Medulla oblongata (tissue), 1 donor: ENCODE results near the gene HTR5A.

ENCODE experiments used
- DNase-seq: peaks from one replicate; pipeline ENCODE4 v3.0.0-alpha.2; 2015; ENCODE audit errors: extremely low spot score

Gene HTR5A

DNA sequence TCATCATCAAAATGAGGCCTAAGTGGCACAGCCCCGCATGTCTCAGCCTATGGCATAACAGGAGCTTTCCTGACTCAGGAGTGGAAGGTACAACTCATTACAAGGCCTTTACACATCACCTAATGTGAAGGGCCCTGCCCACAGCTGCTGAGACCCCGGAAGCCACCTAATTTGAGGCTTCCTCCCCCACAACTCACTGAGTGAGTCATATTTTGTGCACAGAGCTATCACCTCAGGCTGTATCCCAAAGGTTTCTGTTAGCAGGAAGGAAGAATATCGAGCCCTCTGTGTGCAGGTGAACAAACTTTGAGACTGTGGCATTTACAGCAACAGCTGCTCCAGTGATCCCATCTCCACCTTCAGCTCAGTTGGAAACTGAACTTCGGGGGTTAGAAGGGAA, 20.6 kb downstream of the HTR5A start:
- no peak for DNase-seq

DNA sequence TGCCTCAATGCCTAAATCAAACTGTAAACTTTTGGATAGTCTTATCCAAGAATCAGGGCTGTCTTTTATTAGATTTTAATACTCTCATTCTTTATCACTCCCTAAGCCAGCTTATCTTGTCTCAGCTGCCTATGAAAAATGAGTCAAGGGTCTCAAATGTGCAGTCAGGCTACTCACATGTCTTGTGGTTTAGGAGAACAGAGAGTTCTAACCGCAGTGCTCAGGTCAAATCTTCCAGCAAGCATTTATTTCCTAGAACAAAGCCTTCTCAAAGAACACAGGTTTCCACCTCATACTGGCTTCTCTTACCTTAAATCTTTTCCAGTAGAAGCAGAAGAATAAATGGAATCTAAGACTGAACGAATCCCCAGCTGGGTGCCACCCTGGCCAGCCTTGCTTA, 23.5 kb downstream of the HTR5A start:
- DNase-seq = no peak

DNA sequence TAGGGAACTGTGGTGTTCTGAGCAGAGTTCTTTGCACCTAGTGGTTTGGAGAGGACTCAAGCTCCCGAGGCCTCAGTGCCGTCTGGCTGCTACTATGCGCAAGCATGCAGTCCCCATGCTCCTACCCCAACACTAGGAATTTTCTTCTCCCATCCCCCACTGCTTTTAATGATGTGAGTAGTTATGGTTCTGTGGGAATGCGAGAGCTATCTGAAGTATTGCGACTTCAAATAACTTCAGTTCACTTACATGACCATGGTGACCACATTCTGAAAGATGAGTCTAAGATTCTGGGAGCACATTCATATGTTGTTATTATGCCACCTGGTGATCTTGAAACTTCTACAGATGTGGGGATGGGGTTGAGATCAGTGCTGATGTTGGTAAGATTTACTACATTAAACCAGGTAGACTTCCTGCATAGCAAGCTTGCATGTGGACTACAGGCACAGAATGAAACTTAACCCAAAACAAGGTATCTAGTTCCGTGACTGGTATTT, 24.6 kb downstream of the HTR5A start:
- no peak for DNase-seq

DNA sequence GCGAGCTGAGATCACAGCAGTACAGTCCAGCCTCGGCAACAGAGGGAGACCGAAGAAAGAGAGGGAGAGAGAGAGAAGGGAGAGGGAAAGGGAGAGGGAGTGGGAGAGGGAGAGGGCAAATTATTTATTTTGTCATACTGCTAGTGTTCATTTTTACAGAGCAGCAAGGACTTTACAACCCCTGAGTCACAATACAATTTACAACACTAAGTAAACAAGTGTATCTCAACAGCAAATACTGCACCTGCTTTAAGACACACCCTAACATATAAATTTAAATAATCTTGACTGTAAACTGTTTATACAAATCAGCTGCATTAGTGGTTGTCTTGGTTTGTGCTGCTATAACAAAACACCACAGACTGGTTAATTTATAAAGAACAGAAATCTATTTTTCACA, 27.2 kb downstream of the HTR5A start:
- no peak for DNase-seq

DNA sequence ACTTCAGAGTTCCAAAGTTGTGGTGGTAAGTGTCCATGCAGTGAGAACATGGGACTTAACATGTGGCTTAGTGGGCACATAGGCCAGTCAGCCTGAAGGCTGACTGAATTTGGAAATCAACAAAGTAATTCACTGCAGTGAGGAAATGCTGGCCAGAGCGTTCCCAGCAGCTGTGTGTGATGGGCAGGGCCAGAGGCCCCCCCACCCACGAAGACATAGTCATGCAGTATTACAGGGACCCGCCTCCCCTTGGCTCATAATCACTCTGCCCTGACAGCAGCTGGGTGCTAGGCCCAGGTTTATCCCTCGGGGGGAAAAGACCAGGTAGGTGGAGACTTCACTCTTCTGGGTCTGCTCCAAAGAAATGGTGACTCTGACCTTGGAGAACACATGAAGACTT, 33.7 kb downstream of the HTR5A start:
- DNase-seq = no peak

DNA sequence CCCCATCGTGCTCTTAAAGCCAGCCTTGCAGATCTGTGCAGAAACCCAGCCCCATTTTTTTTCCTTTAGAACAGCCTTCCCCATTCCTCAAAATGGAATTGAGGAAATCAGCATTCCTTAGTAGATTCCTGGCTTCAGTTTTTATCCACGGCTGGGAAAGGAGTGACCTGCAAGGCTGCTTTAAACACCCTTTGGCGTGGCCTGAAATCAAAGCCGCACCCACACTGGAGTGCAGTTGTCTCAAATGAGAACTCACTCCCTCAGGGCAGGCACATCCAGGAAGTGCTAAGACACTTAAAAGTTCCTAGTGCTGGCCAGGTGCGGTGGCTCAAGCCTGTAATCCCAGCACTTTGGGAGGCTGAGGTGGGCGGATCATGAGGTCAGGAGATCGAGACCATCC, 34.8 kb downstream of the HTR5A start:
- DNase-seq = no peak

DNA sequence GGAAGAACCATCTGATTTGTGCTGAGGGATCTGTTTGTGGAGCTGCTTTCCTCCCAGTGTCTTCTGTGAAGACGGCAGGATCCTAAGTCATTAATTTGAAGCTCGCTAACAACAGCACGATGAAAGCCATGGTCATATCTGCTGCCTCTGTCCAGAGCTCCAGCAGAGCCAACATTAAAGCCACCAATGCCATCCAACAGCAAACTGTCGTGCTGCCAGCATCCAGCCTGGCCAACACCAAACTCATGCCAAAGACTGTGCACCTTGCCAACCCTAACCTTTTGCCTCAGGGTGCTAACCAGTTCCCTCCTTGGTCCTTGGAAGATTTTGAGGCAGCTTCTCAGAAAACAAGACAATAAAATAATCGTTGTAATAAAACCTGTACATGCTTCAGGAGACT, 36.2 kb downstream of the HTR5A start:
- no peak for DNase-seq

DNA sequence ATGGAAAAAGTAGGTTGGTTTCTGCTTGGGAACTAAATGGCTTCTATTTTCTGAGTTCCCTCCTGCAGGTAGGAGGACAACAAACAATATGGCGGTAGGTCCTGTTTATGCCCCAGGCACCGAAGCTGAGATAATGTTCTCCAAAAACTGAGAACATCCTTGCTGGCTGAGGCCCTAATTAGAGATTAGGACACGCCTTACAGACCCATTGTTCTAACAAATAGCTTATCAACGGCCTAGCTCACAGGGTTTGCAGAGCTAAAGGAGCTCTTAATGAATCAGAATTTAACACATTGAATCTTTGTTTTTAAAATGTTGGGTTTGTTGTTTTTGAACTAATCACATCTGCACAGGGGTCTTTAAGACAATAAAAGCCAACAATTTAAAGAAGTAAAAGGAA, 37.0 kb downstream of the HTR5A start:
- no peak for DNase-seq

DNA sequence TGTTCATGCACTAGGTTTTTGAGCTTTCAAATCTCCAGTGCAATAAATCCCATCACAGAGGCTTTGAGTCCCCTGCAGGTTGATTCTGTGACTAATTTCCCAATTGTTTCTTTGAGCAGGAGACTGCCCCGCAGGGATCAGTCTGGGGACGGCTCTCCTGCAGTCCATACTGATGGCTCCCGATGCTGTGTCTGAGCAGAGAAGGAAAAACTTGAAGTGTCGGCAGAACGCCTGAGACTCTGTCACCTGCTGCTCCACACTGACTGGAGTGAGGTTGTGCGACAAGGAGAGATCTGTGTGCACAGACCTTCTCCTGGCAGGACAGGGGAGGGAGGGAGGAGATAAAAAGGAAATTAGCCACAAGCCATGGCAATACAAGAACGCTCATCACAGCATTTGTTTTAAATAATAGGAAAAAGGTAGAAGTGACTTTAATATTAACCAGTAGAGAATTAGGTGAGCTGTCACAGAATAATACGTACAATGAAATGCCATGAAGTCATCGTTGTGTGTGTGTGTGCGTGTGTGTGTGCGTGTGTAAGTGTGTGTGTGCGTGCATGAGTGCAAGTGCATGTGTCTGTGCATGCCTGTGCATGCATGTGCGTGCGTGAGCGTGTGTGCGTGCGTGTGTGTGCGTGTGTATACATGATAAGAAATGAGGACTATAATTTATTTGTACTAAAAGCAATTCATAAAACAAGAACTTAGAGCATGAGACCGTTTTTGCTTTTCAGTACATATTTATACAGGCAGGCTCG, 38.2 kb downstream of the HTR5A start:
- no peak for DNase-seq

DNA sequence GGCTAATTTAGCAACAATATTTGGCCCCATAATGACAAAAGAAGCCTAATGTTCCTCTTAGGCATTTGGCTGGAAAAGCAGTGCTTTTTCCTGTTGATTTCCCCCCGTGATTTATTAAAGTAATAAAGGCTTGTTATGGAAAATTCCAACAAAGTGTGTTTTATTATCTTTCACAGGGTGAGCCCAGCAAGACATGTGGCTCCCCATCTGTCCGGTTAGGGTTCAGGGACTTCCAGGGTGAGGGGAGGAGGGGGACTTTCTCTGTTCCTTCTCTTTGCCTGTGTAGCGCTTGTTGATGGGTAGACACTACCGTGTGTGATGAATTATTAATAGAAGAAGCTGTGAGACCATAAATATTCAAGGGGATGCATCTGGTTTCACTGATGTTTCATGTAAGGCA, 39.0 kb downstream of the HTR5A start:
- DNase-seq = no peak

DNA sequence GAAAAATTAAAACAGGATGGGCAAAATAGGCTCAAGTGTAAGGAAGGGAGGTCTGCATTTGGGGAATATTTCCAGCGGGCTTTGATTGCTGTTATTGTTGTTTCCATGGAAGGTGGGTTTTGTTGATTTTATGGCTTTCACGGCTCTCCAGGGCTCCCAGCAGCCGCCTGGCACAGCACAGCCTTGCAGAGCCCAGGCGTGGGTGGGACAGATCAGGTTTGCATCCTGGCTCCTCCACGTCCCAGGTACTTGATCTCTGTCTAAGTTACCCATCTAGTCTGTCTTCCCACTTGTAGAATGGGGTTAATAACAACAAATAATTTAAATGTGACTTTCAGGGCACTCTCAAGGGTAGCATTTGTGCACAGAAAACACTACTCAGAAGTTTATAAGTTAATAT, 45.2 kb downstream of the HTR5A start:
- DNase-seq = no peak

DNA sequence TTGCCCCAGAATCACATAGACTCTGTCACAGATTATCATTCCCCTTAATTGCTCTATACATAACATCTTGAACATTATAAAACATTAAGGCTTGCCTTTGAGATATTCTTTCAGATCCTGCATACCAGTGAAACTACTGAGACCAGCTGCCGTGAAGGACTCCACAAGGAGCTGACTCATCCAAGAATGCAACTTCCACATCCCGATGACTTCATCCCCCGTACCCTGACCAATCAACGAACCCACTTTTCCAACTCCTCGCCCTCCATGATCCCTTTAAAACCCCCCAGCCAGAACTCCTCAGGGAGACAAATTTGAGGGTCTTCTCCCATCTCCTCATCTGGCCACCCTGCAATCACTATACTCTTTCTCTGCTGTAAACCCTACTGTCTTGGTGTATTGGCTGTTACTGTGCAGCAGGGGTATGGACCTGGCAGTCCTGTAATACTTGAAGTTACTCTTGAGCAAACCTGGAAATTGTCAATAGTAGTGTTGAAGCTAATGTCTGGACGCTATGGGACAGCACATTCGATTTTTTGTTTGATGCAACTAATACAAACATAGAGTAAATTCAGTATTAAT, 49.8 kb downstream of the HTR5A start:
- DNase-seq = no peak

DNA sequence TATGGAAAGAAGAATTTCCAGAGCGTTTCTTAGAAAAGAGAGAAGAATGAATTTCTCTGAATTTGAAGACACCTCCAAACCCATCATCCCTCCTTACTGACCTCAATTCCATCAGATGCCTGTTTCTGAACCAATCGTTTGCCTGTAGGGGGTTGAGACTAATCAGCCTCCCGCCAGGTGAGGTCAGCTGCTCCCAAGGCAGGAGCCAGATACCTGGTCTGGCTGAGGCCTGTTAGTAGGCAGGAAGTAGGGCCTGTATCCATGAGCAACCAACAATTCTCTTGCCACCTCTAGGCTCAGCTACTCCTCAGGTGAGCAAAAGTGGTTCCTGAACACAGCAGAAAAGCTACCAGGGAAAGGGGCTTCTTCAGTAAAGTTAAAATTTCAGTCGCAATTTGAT, 50.3 kb downstream of the HTR5A start:
- DNase-seq = no peak

DNA sequence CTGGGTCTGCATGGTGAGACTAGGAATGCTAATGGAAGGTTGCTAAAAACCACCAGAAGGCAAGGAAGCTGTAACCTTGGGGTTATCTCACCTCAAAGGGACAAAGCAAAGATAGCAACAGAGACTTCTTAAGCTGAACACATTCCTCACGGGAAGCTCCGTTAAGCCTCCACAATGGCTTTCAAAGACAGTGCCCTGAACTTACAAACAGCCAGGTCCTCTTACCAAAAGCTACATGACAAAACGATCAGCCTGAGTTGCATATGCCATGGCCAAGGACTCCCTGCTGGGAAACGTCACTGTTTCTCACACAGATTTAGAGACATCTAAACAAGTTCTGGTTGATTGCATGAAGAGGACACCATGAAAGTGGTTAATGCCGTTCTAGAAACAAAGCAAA, 52.7 kb downstream of the HTR5A start:
- no peak for DNase-seq

DNA sequence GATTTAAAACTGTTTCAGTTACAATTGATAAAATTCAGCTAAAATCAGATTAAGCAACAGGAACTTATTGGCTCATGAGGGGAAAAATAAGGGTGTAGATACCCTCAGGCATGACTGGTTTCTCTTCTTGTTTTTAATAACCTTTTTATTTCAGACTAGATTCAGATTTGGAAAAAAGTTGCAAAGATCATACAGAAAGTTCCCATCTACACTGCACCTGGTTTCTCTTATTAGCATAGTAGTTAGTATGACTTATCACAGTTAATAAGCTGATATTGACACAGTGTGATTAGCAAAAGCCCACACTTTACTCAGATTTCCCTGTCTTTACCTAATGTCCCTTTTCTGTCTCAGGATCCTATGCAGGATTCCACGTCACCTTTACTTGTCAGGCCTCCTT, 53.3 kb downstream of the HTR5A start:
- DNase-seq = no peak

DNA sequence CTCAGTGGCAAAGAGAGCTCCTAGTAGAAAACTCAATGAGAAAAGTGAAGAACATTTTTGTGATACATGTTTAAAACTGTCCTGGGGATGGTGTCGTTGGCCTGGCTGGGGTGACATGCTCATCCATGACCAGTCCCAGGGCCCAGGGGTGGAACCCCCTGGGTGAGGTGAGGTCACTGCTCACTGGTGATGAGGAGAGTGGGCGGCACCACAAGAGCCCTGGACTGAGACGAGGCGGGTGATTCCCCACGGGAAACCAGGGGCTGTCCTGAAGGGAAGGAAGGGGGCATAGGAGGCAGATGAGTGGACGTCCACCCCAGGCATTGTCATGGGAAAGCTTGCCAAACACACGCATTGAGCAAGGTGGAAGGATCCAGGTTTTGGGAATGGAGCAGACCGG, 54.6 kb downstream of the HTR5A start:
- DNase-seq = no peak

DNA sequence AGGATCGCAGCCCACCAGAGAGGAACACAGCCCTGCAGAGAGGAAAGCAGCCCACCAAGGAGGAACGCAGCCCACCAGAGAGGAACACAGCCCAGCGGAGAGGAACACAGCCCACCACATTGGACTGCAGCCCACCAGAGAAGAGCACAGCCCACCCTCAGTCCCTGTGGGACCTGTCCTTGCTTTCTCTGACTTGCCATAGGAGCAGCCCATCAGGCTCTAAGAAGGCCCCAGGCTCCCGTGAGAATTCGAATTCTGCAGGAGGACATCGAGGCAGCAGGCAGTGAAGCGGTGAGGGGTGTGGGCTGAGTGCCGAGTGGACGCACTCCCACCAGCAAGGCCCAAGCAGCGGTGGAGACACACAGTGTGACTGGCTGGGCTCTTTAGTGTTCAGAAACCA, 59.1 kb downstream of the HTR5A start:
- no peak for DNase-seq

DNA sequence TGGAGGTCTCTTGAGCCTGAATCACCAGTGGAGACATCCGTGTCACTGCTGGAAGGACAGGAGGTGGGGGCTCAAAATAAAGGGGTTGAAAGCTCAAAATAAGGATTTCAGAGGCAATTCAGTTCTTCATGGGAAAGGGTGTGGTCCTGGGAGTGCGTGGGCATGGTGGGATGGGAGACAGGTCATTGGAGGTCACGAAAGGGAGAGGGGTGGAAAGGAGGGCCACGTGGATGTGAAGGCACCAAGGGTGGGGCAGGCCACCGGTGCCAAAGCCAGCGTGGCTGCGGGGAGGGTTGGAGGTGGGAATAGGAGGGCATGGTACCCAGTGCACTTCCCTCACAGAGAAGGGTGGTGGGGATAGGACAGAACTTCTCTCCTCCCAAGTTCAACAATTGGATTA, 59.7 kb downstream of the HTR5A start:
- no peak for DNase-seq

DNA sequence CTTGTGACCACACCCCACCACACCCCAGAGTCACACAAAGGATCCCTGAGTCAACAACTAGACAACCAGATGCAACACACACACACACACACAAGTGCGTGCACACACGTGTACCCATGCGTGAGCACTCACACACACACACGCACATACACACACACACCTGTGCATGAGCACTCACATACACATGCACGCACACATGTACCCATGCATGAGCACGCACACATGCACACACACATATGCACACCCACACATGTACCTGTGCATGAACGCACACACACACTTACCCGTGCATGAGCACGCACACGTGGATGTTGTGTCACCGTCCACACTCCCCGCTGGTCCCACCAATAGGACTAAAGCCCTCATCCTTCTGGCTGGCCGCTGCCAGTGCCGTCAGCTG, 60.4 kb downstream of the HTR5A start:
- DNase-seq = no peak

DNA sequence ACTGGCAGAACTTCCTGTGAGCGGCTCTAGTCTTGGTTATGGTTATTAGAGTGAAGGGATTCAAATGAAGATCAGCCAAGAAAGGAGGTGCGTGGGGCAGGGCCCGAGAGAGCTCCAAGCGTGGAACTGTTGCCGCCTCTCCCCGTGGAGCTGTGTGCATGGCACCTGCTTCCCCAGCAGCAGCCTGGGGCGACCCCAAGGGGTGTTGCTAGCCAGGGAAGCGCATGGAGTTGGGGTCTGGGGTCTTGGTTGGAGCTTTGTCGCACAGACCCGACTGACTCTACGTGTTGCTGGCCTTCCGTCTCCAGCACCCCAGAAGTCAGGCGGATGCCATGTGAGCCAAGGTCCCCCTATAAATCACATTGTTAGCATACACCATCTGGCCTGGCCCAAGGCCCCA, 61.0 kb downstream of the HTR5A start:
- DNase-seq = no peak

DNA sequence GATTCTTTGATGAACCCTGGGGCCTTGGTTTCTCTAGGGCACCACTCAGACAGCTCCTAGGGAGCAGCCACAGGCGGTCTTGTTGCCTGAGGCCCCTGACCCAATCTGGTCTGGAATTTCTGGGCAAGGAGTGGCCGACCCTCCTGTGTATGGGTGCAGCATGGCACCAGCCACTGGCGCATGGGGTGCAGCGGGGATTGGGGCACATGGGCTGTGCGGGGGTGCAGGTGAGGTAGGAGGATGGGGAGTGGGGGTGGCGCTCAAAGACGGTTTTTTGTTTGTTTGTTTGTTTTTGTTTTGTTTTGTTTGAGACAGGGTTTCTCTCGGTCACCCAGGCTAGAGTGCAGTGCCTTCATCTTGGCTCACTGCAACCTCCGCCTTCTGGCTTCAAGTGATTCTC, 62.3 kb downstream of the HTR5A start:
- DNase-seq = no peak

DNA sequence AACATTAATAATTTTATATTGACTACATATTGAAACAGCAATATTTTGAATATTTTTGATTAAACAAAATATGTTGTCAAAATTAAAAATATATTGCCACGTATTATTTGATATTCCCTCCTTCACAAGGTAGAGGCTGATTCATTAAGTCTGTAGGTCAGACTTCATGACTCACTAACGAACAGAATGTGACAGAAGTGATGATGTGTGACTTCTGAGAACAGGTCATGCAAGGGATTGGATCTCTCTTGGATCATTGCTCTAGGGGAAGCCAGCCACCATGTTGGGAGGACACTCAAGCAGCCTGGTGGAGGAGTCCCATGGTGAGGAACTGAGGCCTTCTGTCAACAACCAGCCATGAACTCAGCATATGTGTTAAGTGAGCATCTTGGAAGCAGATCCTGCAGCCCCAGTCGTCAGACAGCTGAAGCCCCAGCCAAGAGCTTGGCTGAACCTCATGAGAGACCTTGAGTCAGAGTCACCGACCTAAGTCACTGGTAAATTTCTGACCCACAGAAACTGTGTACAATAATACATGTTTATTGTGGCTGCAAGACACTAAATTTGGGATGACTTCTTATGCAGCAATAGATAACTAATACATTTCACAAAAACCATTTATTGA, 66.6 kb downstream of the HTR5A start:
- DNase-seq = no peak
